GM18498 (cell line): ENCODE measurements around the gene RABGAP1L.
"Not testable (repeated sequence)": the region's sequence is repeated elsewhere in the genome, so short reads cannot be mapped to it uniquely, and the experiment has no call there.

ENCODE experiments used
- ATAC-seq: cut with Tn5 transposase; IDR thresholded peaks from one replicate; pipeline ENCODE4 v1.9.1; 2021; ENCODE audit warnings: mild to moderate bottlenecking, moderate library complexity; ENCODE audit not compliant: unreplicated experiment

Gene RABGAP1L

DNA sequence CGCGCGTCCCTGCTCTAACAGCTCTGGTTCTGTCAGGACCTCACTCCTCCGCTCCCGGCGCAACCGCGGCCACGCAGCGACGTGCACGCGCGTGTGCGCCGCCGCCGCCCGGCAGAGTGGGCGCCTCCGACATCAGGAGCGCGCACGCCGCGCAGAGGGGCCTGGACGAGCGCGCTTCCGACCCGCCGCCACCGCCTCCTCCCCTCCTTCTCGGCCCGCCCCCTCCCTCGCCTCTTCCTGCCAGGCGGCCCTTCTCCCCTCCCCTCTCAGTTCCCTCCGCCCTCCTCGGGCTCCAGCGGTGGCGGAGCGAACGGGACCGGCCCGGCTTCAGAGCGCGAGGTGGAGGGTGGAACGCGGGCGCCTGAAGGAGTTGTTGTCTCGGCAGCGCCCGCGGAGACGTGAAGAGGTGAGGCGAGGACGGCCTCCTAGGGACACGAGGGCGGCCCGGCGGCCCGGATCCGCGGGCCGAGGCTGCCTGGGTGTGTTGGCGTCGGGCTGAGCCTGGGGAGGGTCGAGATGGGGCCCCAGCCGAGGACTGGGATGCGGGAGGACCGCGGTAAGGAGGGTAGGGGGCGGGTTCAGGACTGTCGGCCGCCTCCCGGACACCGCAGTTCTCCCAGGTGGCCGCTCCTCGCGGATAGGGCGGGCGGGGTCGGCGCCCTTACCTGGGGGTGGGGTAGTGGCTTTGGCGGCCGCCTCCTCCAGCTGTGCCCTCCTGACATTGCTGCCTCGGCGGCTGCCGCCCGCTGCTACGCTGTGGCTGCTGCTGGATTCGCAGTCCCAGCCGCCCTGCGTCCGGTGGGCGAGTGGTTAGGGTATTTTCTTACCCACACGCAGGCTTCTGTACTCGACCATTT, at the start of gene RABGAP1L:
TSS of gene RABGAP1L (plus strand) at position 269 of the 857 bp plus-strand sequence.
- ATAC-seq, result peak; percentile 74

GRCh38 chr1:174110053-174110452, 49.3 kb upstream of the RABGAP1L start:
- no peak for ATAC-seq

- no peak for ATAC-seq
Observed at GRCh38 chr1:174112489-174113162, 46.7 kb upstream of the RABGAP1L start.

- ATAC-seq, result no peak
Observed at GRCh38 chr1:174114106-174114505, 45.2 kb upstream of the RABGAP1L start.

DNA sequence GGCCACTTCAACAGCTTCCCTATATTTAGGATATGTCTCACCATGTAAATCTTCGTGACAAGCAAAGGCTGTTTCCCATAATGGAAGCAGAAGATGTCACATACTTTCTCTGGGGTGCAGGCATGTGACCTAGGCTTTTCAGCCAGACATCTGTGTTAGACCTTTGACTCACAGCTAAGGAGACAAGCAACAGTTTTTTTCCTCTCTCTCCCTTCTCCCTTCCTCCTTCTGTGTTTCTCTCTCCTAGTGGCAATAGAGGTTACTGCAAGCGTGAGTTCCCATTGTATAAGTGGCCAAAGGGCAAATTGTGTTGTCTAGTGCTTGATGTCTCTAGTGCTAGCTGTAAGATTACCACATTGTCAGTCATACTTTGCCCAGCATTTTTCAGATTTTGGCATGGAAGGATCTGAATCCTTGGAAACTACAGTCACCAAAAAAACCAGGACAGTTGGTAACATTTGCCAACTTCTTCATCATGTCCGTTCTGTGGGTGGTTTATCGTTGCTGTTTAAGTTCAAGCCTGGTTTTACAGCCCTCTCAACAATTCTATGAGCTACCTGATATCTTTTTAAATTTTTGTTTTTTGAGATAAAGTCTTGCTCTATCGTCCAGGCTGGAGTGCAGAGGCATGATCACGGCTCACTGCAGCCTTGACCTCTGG, 44.4 kb upstream of the RABGAP1L start:
- peak; percentile 59 for ATAC-seq

- ATAC-seq, result no peak
Observed at GRCh38 chr1:174116042-174116441, 43.3 kb upstream of the RABGAP1L start.

- ATAC-seq, result no peak
Observed at GRCh38 chr1:174118751-174119150, 40.6 kb upstream of the RABGAP1L start.

DNA sequence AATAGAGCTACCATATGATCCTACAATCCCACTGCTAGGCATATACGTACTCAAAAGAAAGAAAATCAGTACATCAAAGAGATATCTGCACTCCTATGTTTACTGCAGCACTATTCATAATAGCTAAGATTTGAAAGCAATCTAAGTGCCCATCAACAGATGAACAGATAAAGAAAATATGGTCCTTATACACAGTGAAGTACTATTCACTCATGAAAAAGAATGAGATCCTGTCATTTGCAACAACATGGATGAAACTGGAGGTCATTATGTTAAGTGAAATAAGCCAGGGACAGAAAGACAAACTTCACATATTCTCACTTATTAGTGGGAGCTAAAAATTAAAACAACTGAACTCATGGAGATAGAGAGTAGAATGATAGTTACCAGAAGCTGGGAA, 37.0 kb upstream of the RABGAP1L start:
- not testable (repeated sequence) for ATAC-seq

DNA sequence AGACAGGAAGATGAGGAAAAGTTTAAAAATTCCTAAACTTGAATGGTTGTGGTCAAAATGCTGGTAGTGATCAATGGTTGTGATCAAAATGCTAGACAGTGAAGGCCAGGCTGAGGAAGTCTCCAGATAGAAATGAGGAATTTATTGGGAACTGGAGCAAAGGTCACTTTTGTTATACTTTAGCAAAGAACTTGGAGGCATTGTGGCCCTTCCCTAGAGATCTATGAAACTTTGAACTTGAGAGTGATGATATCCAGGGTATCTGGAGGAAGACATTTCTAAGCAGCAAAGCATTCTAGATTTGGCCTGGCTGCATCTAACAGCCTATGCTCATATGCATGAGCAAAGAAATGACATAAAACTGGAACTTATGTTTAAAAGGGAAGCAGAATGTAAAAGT, 35.5 kb upstream of the RABGAP1L start:
- ATAC-seq, result no peak

GRCh38 chr1:174127176-174127575, 32.1 kb upstream of the RABGAP1L start:
- not testable (repeated sequence) for ATAC-seq

GRCh38 chr1:174131032-174131638, 28.2 kb upstream of the RABGAP1L start:
- ATAC-seq, result no peak

- no peak for ATAC-seq
Observed at GRCh38 chr1:174134003-174134659, 25.2 kb upstream of the RABGAP1L start.

DNA sequence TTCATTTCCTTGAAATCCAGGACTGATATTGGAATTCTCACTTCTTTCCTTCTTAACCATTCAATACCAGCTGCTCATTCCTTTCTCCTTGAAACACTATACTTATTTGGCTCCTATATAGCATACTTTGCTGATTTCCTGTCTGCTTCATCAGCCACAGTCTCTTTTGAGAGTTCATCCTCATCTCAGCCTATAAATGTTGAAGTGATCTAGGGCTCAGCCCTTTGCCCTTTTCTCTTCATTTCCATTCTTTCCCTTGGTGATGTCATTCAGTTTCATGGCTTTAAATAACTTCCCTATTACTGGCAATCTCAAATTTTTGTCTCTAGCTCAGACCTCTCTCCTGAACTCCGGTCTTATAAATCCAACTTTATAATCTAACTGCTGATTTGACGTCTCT, 24.1 kb upstream of the RABGAP1L start:
- no peak for ATAC-seq

DNA sequence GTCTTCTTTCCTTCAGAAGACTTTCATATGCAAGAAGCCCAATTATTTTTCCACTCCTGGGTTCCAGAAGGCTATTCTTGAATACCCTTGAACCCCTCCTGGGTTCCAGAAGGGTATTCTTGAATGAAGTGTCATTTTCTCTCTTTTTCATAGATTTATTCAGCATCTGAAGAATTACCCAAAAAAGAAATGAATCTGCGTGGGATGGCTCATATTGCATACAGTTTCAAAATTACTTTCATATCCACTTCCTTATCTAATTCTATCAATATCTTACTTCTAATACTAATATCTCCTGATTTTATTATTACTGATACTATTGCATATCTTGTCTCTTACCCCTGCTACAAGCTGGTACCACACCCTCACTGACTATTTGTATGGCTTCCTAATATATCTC, 22.6 kb upstream of the RABGAP1L start:
- ATAC-seq, result no peak

DNA sequence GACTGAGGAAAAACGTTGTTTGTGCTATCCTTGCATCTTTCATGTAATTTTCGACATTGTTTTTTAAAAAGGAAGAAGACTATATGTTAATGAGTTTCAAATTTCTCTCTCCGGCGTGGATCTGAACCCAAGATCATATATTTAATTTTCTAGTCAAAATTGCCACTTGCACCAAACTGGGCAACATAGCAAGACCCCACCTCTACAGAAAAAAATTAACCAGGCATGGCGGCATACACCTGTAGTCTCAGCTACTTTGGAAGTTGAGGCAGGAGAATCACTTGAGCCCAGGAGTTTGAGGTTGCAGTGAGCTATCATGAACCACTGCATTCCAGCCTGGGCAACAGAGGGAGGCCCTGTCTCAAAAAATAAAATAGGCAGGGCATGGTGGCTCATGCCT, 16.5 kb upstream of the RABGAP1L start:
- ATAC-seq, result no peak

DNA sequence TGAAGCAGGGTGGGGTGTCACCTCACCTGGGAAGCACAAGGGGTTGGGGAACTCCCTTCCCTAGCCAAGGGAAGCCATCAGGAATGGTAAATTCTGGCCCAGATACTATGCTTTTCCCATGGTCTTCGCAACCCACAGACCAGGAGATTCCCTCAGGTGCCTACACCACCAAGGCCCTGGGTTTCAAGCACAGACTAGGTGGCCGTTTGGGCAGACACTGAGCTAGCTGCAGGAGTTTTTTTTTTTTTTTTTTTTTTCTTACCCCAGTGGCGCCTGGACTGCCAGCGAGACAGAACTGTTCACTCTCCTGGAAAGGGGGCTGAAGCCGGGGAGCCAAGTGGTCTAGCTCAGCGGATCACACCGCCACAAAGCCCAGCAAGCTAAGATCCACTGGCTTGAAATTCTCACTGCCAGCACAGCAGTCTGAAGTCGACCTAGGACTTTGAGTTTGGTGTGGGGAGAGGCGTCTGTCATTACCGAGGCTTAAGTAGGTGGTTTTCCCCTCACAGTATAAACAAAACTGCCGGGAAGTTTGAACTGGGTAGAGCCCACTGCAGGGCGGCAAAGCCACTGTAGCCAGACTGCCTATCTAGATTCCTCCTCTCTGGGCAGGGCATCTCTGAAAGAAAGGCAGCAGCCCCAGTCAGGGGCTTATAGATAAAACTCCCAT, 15.5 kb upstream of the RABGAP1L start:
- ATAC-seq, result not testable (repeated sequence)

DNA sequence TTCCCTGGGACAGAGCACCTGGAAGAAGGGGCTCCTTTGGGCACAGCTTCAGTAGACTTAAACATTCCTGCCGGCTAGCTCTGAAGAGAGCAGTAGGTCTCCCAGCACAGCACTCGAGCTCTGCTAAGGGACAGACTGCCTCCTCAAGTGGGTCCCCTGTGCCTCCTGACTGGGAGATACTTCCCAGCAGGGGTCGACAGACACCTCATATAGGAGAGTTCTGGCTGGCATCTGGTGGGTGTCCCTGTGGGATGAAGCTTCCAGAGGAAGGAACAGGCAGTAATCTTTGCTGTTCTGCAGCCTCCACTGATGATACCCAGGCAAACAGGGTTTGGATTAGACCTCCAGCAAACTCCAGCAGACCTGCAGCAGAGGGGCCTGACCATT, 14.9 kb upstream of the RABGAP1L start:
- not testable (repeated sequence) for ATAC-seq

GRCh38 chr1:174149216-174149615, 10.1 kb upstream of the RABGAP1L start:
- no peak for ATAC-seq

DNA sequence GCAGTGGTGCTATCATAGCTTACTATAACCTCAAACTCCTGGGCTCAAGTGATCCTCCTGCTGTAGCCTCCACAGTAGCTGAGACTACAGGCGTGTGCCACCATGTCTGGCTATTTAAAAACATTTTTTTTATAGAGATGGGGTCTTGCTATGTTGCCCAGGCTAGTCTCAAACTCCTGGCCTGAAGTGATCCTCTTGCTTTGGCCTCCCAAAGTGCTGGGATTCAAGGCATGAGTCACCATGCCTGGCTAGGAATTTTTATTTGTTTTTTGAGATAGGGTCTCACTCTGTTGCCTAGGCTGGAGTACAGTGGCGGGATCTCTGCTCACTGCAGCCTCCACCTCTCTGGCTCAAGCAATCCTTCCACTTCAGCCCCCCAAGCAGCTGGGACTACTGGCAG, 8.8 kb upstream of the RABGAP1L start:
- ATAC-seq, result no peak

GRCh38 chr1:174152427-174152826, 6.9 kb upstream of the RABGAP1L start:
- no peak for ATAC-seq
